Stimulated activated naive B cell treated with anti-CD40 and anti-IgM and Interleukin-4, amounts not matched to agents 10 μg/mL and 1 μg/mL and 100 μg/mL, for 72 hours (primary cell): ENCODE results near the gene DCAF11.
A peak's percentile ranks its signal among the peaks of the same experiment; 100 is the strongest.

ENCODE experiments used
- ATAC-seq, 2 donors: fragments of 150-1000 bp; cut with Tn5 transposase; replicated peaks; 2 replicates each; pipeline ENCODE4 v1.10.0; 2021; ENCODE audit warnings: moderate library complexity in 1 of 2
- DNase-seq: peaks from one replicate; pipeline ENCODE4 v3.0.0; 2021
- H3K27ac Mint-ChIP-seq: one replicate; pipeline ENCODE4 v1.8.0; 2022; ENCODE audit warnings: mild to moderate bottlenecking, mixed read lengths
- H3K27me3 Mint-ChIP-seq, 2 donors: one replicate each; pipeline ENCODE4 v1.8.0; 2022; ENCODE audit warnings: mixed read lengths in 2 of 2
- H3K36me3 Mint-ChIP-seq, 2 donors: one replicate each; pipeline ENCODE4 v1.8.0; 2022; ENCODE audit warnings: mixed read lengths in 2 of 2, mild to moderate bottlenecking in 1 of 2
- H3K4me1 Mint-ChIP-seq, 2 donors: one replicate each; pipeline ENCODE4 v1.8.0; 2022; ENCODE audit warnings: mixed read lengths in 2 of 2, mild to moderate bottlenecking in 1 of 2
- H3K4me3 Mint-ChIP-seq, 2 donors: one replicate each; pipeline ENCODE4 v1.8.0; 2022; ENCODE audit warnings: mild to moderate bottlenecking in 2 of 2, mixed read lengths in 2 of 2, moderate library complexity in 1 of 2
- H3K9me3 Mint-ChIP-seq, 2 donors: one replicate each; pipeline ENCODE4 v1.8.0; 2022; ENCODE audit warnings: mixed read lengths in 2 of 2, mild to moderate bottlenecking in 1 of 2

The DCAF11 gene

DNA sequence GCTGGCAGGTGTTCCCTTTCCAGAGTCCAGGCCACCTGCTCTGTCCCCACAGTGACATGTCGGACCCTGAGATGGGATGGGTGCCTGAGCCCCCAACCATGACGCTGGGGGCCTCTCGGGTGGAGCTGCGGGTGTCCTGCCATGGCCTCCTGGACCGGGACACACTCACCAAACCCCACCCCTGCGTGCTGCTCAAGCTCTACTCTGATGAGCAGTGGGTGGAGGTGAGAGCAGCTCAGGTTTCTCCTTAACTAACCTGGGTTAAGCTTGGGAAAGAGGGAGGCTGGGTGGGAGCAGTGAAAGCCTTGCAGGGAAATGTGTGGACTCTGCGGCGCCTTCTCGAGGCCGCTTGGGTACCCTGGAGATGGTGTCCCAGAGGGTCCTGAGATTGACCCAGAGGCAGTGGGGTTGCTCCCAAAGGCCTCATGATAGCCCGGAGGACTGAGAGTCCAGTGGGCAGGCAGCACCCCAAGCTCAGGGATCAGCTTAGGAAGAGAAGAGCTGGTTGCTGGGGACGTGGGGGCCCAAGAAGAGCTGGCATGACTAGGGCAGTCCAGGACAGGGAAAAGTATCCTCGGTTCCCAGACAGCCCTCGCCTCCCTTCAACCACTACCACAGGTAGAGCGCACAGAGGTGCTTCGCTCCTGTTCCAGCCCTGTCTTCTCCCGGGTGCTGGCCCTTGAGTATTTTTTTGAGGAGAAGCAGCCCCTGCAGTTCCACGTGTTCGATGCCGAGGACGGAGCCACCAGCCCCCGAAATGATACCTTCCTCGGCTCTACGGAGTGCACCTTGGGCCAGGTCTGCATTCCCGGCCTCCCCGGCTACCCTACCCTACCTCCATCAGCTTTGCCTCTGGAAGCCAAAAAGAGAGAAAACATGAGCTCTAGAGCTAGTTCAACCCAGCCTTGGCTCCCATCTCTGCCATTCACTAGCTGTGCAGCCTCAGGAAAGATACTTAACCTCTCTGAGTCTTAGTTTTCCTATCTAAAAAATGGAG is 41.4 kb upstream of the DCAF11 start:
- H3K36me3 Mint-ChIP-seq = no peaks in the 10 kb centered on the region
- no peak for DNase-seq
- H3K4me1 Mint-ChIP-seq = peaks cover 20 to 31% of the 10 kb centered on the region in 2 donors
- no peaks in the 10 kb centered on the region for H3K27me3 Mint-ChIP-seq
- H3K27ac Mint-ChIP-seq = no peak overlapping the region
- H3K9me3 Mint-ChIP-seq = no peaks in the 10 kb centered on the region
- no peak for ATAC-seq
- no peak overlapping the region for H3K4me3 Mint-ChIP-seq

DNA sequence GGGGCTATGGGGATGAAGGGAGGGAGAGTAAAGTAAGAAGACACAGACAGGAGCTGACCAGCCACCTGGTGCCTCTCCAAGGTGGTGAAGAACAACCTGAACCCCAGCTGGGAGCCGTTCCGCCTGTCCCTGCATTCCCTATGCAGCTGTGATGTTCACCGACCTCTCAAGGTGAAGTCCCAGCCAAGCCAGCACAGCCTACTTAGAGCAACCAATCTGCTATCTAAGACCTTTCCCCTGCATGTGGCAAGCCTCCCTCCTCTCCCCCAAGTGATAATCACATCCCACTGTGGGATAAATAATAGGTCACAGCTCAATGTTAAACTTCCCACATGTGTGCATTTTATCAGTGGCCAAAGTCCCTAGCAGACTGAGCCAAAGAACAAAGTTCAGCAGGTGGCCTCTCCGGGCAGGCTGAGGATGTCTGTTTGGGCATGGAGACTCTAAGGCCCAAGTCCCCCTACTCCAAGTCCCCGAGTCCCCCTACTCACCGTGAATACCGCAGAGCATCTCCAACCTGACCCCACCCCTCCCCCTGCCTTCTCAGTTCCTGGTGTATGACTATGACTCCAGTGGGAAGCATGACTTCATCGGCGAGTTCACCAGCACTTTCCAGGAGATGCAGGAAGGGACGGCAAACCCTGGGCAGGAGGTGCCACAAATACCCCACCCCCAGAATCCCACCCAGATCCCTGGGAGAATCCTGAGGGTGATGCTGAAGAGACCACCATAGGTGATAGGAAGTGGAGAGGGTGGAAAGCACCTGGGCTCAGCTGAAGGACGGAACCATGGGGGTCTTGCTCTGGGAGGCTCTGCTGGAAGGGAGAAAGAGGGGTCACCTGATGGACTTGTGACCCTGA is 39.7 kb upstream of the DCAF11 start:
- ATAC-seq (peak in 1 of 2 donors; percentile 20), DNase-seq (no peak)
- peak overlapping the region in 1 of 2 donors; percentile 26 for H3K4me3 Mint-ChIP-seq
- no peaks in the 10 kb centered on the region for H3K36me3 Mint-ChIP-seq
- no peaks in the 10 kb centered on the region for H3K9me3 Mint-ChIP-seq
- peaks cover 24 to 33% of the 10 kb centered on the region in 2 donors for H3K4me1 Mint-ChIP-seq
- no peak overlapping the region for H3K27ac Mint-ChIP-seq
- H3K27me3 Mint-ChIP-seq = no peaks in the 10 kb centered on the region

DNA sequence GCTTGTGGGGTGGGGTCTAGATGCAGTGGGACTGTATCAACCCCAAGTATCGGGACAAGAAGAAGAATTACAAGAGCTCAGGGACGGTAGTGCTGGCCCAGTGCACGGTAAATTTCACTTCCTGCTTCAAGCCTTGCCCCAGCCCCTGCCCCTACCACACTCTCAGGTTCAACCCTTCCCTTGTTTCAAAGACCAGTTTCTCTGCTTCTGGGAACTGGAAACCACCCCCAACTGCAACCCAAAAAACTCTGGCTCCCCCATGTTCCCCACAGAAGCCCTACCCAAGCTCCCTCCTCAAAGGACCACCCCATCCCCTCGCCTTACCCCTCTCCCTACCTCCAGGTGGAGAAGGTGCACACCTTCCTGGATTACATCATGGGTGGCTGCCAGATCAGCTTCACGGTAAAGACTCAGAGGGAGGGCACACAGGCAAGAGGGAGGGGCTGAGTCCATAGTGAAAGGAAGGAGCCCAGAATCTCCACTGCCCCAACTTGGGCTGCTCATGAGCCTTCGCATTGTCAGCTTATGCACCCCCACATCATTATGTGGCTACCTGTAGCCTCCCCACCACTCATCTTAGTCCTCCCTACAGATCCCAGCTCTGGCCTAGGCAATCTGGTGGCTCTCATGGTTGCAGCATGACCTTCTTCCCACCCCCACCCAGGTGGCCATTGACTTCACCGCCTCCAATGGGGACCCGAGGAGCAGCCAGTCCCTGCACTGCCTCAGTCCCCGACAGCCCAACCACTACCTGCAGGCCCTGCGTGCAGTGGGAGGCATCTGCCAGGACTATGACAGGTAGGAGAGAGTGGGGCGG is 38.9 kb upstream of the DCAF11 start:
- Mint-ChIP-seq H3K4me3 (peak overlapping the region in 1 of 2 donors; percentile 26), H3K4me1 (peaks cover 29 to 41% of the 10 kb centered on the region in 2 donors)

DNA sequence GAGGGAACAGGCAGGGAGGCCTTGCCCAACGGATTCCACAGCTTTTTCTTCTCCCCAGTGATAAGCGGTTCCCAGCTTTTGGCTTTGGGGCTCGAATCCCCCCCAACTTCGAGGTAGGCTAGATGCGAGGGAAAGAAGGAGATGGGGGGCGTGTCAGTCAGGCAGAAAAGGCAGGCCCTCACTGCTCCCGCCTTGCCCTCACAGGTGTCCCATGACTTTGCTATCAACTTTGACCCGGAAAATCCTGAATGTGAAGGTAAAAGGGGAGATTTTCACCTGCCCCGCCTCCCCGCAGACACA is 38.3 kb upstream of the DCAF11 start:
- ATAC-seq = no peak
- H3K27me3 Mint-ChIP-seq = no peaks in the 10 kb centered on the region
- no peak overlapping the region for H3K27ac Mint-ChIP-seq
- DNase-seq = no peak
- H3K36me3 Mint-ChIP-seq = no peaks in the 10 kb centered on the region
- no peaks in the 10 kb centered on the region for H3K9me3 Mint-ChIP-seq
- H3K4me1 Mint-ChIP-seq = peaks cover 32 to 44% of the 10 kb centered on the region in 2 donors
- H3K4me3 Mint-ChIP-seq = no peak overlapping the region

More for the DNA sequence above, 38.9 kb upstream of the DCAF11 start:
- no peak for DNase-seq
- H3K27ac Mint-ChIP-seq = peak overlapping the region; percentile 84
- H3K36me3 Mint-ChIP-seq = no peaks in the 10 kb centered on the region
- ATAC-seq = peak; percentile 89 to 91
- no peaks in the 10 kb centered on the region for H3K9me3 Mint-ChIP-seq
- H3K27me3 Mint-ChIP-seq = no peaks in the 10 kb centered on the region

DNA sequence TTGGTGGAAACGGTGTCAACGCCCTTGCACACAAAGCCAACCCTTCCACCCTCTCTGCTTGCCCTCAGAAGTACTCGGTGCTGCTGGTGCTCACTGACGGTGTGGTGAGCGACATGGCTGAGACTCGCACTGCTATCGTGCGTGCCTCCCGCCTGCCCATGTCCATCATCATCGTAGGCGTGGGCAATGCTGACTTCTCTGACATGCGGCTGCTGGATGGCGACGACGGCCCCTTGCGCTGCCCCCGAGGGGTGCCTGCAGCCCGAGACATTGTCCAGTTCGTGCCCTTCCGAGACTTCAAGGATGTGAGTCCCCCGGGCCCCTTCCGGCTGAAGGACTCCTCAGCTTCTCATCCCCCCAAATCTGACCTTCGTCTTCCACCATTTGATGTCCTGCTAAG is 37.5 kb upstream of the DCAF11 start:
- no peak overlapping the region for H3K4me3 Mint-ChIP-seq
- H3K27ac Mint-ChIP-seq = no peak overlapping the region
- H3K4me1 Mint-ChIP-seq = peaks cover 36 to 48% of the 10 kb centered on the region in 2 donors

DNA sequence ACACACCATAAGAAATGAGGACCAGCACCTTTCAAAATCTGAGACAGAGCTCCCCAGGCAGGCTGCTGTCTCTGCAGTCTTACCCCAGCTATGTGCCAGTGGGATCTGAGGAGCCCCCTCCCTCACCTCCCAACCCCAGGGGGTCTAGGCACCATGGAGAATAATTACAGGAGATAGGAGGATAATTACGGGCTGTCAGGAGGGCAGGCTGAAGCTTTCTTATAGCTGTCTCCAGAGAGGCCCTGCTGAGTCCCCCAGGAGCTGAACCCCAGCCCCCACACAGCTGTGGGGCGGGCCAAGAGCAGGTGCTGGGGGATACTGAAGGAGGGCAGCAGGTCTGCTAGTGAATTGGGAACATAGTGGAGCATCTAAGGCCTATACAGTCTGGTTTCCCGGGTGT is 36.4 kb upstream of the DCAF11 start:
- Mint-ChIP-seq H3K27me3 (no peaks in the 10 kb centered on the region), H3K4me1 (peaks cover 38 to 53% of the 10 kb centered on the region in 2 donors), H3K27ac (no peak overlapping the region), H3K9me3 (no peaks in the 10 kb centered on the region), H3K4me3 (no peak overlapping the region), H3K36me3 (no peaks in the 10 kb centered on the region)
- no peak for DNase-seq
- ATAC-seq = no peak

More for the DNA sequence above, 37.5 kb upstream of the DCAF11 start:
- DNase-seq (no peak), ATAC-seq (no peak)
- H3K27me3 Mint-ChIP-seq = no peaks in the 10 kb centered on the region
- no peaks in the 10 kb centered on the region for H3K9me3 Mint-ChIP-seq
- H3K36me3 Mint-ChIP-seq = no peaks in the 10 kb centered on the region

DNA sequence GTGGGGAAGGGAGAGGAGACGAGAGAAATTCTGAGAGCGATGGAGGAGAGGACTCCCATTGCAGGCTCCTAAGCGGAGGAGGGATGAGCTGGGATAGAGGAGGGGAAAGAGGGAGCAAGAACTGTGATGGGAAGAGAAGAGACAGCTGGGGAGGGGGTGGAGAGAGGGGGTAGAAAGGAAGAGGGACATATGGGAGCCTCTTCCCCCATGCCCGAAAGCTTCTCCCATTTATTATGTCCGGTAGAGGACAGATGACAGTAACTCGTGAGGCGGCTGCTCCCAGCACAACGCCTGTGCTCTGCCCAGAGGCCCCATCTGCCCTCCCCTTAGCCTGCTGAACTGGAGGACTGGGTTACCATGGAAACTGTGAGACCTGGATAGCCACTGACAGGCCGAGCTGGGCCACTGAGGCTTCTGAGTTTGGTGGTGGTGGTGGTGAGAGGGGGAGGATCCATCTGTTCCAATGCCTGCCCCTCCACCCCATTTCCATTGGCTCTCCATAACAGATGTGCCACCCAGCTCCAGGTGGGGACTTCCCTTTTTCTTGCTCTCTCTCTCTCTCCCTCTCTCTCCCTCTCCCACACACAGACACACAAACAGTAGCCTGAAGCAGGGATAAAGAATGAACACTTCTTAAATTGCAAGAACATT is 35.0 kb upstream of the DCAF11 start:
- no peaks in the 10 kb centered on the region for H3K36me3 Mint-ChIP-seq

DNA sequence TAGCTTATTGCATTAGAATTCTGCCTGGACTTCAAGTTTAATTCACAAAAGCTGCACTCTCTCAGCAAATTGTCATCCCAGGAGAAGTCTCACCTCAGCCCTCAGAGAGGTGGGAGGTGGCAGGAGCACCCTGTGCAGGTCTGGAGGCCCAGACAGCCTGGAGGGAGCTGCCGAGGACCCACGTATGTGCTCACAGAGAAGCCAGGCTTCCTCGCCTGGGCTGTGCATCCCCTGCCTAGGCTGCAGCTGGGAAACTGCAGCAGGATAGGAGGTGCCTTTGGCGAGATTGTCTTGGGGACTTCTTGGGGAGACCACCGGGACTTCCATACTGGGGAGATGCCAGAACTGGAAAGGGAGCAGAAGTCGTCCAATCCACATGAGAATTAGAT is 34.4 kb upstream of the DCAF11 start:
- Mint-ChIP-seq H3K27ac (no peak overlapping the region), H3K36me3 (no peaks in the 10 kb centered on the region), H3K9me3 (no peaks in the 10 kb centered on the region), H3K4me1 (peaks cover 36 to 46% of the 10 kb centered on the region in 2 donors), H3K27me3 (no peaks in the 10 kb centered on the region), H3K4me3 (peak overlapping the region in 1 of 2 donors; percentile 57)
- DNase-seq (no peak), ATAC-seq (no peak)

More for the DNA sequence above, 35.0 kb upstream of the DCAF11 start:
- H3K27me3 Mint-ChIP-seq = no peaks in the 10 kb centered on the region
- ATAC-seq (no peak), DNase-seq (no peak)
- H3K4me1 Mint-ChIP-seq = peaks cover 41 to 51% of the 10 kb centered on the region in 2 donors
- peak overlapping the region; percentile 10 to 19 for H3K4me3 Mint-ChIP-seq
- peak overlapping the region; percentile 80 for H3K27ac Mint-ChIP-seq
- H3K9me3 Mint-ChIP-seq = no peaks in the 10 kb centered on the region

DNA sequence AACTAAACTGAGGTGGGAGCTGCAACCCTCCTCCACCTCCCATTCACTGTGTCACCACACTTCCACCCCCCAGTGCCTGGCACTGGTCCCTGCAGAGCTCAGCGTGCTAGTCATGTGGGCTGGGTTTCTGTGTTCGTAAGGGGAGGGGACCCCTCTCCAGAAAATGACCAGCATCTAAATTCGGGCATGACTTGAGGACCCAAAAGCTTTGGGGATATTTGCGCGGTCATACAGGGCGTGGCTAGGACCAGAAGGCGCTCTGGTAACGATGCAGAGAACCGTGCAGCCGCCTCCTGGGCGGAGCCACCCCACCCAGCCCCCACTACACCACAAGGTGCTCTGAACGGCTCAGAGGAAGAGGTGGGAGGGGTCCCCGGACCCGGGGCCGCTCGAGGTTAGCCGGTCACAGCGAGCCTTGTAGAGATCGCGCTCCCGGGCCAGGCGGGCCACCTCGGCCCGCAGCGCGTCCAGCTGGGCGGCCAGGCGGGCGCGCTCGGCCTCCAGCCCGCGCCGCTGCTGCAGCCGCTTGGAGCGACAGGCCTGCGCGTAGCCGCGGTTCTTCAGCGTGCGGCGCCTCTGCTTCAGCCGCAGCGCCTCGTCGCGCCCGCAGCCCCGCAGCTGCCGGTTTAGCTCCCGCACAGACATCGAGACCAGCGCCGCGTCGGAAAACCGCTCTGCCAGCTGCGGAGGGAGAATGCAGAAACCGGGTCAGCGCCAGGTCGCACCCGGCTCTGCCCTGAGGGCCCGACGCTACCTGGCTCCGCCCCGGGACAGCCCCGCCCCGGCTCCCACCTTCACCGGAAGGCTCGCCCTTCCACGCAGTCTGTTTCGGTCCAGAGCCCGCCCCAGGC is 33.5 kb upstream of the DCAF11 start:
- H3K27me3 Mint-ChIP-seq = no peaks in the 10 kb centered on the region

DNA sequence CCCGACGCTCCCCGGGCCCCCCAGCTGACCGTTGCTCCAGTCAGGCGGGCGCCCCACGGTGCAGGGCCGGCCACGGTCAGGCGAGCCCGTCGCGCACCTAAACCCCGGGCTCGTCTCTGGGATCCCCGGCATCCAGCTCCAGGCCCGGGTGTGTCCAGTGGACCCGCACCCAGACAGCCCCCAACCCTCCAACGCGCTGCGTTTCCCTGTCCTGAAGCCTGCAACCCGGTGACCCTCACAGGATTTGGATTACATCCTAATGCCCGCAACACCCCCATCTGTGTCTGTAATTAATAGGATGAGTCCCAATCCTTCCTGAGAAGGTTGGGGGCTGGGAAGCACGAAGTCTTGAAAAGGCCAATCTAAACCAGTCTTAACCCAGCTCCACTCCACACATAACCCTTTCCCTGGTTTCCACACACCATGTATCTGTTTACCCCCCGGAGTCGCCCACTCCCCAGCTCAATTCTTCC is 32.8 kb upstream of the DCAF11 start:
- ATAC-seq (no peak), DNase-seq (no peak)
- Mint-ChIP-seq H3K4me1 (peaks cover 24 to 30% of the 10 kb centered on the region in 2 donors), H3K27ac (peak overlapping the region; percentile 90), H3K4me3 (peak overlapping the region; percentile 71 to 83), H3K9me3 (no peaks in the 10 kb centered on the region), H3K36me3 (no peaks in the 10 kb centered on the region), H3K27me3 (no peaks in the 10 kb centered on the region)

More for the DNA sequence above, 33.5 kb upstream of the DCAF11 start:
- peaks cover 26 to 36% of the 10 kb centered on the region in 2 donors for H3K4me1 Mint-ChIP-seq
- DNase-seq = peak; percentile 66
- no peaks in the 10 kb centered on the region for H3K36me3 Mint-ChIP-seq
- peak overlapping the region; percentile 81 for H3K27ac Mint-ChIP-seq
- no peaks in the 10 kb centered on the region for H3K9me3 Mint-ChIP-seq
- ATAC-seq = peak; percentile 95 to 96
- H3K4me3 Mint-ChIP-seq = peak overlapping the region; percentile 71 to 83

DNA sequence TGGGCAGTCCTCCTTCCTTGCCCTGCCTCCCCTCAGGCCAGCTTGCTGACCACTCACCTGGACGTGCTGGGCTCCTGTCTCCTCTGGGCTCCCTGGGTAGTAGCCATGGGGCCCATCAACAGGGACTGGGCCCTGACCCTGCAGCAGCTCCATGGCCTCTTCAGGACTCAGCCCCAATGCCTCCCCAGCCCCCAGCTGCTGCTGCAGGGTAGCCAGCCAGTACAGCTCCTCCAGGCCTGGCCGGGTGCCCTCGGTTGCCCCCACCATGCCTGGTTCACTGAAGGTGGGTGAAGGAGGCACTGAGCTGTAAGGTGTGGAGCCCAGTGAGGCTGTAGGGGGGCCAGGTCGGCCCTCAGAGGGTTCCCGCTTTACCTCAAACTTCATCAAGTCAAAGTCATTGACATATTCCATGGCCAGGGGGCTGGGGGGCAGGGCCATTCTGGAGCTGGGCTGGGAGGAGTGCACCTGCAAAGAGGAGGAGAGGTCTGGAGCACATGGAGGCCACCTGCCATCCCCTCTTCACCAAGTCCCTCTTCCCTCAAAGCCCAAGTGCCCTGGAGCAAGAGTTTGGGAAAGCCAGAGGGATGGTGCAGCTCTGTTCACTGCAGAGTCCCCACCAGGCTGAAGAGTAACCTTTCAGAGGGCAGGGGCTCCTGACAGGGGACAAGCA is 32.0 kb upstream of the DCAF11 start:
- Mint-ChIP-seq H3K27ac (peak overlapping the region; percentile 87), H3K4me3 (peak overlapping the region; percentile 71 to 83), H3K4me1 (peaks cover 21 to 23% of the 10 kb centered on the region in 2 donors), H3K9me3 (no peaks in the 10 kb centered on the region), H3K36me3 (no peaks in the 10 kb centered on the region), H3K27me3 (no peaks in the 10 kb centered on the region)
- DNase-seq (no peak), ATAC-seq (no peak)

DNA sequence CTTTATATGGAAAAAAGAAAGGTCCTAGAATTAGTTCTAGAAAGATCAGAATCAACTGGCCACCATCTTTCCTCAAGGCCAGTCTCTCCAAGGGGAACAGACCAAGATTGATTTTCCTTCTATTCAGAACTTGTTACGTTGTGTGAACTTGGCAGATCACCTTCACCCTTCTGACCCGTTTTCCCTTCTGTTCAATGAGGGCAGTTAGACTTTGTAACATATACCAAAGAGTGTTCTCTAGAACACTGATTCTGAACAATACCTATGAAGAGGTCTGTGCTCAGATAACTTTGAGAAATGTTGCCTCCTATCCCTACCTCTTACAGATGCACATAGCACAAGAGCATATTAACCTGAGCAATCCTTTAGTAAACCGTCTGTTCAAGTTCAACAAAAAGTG is 31.1 kb upstream of the DCAF11 start:
- DNase-seq (no peak), ATAC-seq (no peak)
- Mint-ChIP-seq H3K4me3 (no peak overlapping the region), H3K4me1 (peaks cover 21 to 22% of the 10 kb centered on the region in 2 donors), H3K9me3 (no peaks in the 10 kb centered on the region), H3K27ac (no peak overlapping the region), H3K27me3 (no peaks in the 10 kb centered on the region), H3K36me3 (no peaks in the 10 kb centered on the region)
